Endothelial cell (in vitro differentiated cells): Measurements from ENCODE around the gene RPS6KA5. TPM values are rescaled to one million over a fixed set of nuclear protein-coding genes. Genes with fewer than 3 reads are reported as not detected.
"Not testable (repeated sequence)": the region's sequence is repeated elsewhere in the genome, so short reads cannot be mapped to it uniquely, and the experiment has no call there.

Experiments used
- DNase-seq: peaks from one replicate; pipeline ENCODE4 v3.0.0; 2021; ENCODE audit warnings: low spot score
- H3K27ac Mint-ChIP-seq: one replicate; pipeline ENCODE4 v1.8.0; 2021; ENCODE audit warnings: mixed read lengths, inconsistent platforms; ENCODE audit not compliant: unreplicated experiment
- H3K27me3 Mint-ChIP-seq: one replicate; pipeline ENCODE4 v1.8.0; 2021; ENCODE audit warnings: mild to moderate bottlenecking, moderate library complexity, mixed read lengths, inconsistent platforms; ENCODE audit not compliant: unreplicated experiment
- H3K36me3 Mint-ChIP-seq: one replicate; pipeline ENCODE4 v1.8.0; 2021; ENCODE audit warnings: mild to moderate bottlenecking, low read depth, mixed read lengths, inconsistent platforms; ENCODE audit not compliant: unreplicated experiment
- H3K4me1 Mint-ChIP-seq: one replicate; pipeline ENCODE4 v1.8.0; 2021; ENCODE audit warnings: mild to moderate bottlenecking, mixed read lengths, inconsistent platforms; ENCODE audit not compliant: unreplicated experiment
- H3K4me3 Mint-ChIP-seq: one replicate; pipeline ENCODE4 v1.8.0; 2021; ENCODE audit warnings: mild to moderate bottlenecking, mixed read lengths, inconsistent platforms; ENCODE audit not compliant: unreplicated experiment
- H3K9me3 Mint-ChIP-seq: one replicate; pipeline ENCODE4 v1.8.0; 2021; ENCODE audit warnings: mixed read lengths, inconsistent platforms; ENCODE audit not compliant: unreplicated experiment
- CTCF ChIP-seq: fragments of 200-600 bp; sonication (generic); IDR thresholded peaks from one replicate; pipeline ENCODE4 v1.5.0; 2021; ENCODE audit warnings: antibody characterized with exemption; ENCODE audit not compliant: unreplicated experiment
- total RNA-seq: library from RNA; stranded (reverse); fragmentation: NEBNext Ultra II Directional; extraction: Animal tissue kit (Norgen Biotek cat#: 25700); gene quantifications from one replicate; pipeline ENCODE4 v1.2.1, GENCODE V29; 2021; ENCODE audit not compliant: unreplicated experiment

Gene RPS6KA5
- total RNA-seq, 1 donor from 2014 or later: 13.8 TPM

DNA sequence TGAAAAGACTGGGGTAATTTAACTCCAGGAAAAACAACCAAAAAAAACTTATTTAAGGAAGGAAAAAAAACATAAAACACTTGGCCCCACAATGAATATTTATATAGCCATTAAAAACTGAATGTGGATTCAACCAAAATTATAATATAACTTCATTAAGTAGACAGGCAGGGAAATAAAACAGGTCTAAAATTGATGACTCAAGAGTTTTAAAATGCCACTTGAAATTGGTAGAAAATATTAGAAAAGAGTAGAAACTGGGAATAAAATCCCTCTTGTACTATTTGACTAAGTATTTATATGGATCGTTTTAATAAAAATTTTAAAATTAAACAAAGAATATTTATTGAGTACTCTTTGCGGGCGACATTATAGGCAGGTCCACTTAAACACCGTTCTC lies 28.8 kb downstream of the RPS6KA5 start:
- H3K36me3 Mint-ChIP-seq: no peaks in the 10 kb centered on the region
- H3K27me3 Mint-ChIP-seq: peaks cover 2% of the 10 kb centered on the region
- H3K27ac Mint-ChIP-seq: no peak overlapping the region
- H3K4me3 Mint-ChIP-seq: no peak overlapping the region
- TF ChIP-seq CTCF: no peak
- no peak for DNase-seq
- no peaks in the 10 kb centered on the region for H3K9me3 Mint-ChIP-seq
- H3K4me1 Mint-ChIP-seq: peaks cover 32% of the 10 kb centered on the region

- H3K4me1 Mint-ChIP-seq: peaks cover 23% of the 10 kb centered on the region
- H3K9me3 Mint-ChIP-seq: no peaks in the 10 kb centered on the region
- no peaks in the 10 kb centered on the region for H3K36me3 Mint-ChIP-seq
- DNase-seq: no peak
- peaks cover 3% of the 10 kb centered on the region for H3K27me3 Mint-ChIP-seq
- no peak for TF ChIP-seq CTCF
- no peak overlapping the region for H3K4me3 Mint-ChIP-seq
- H3K27ac Mint-ChIP-seq: peak overlapping the region; percentile 72
These were observed 30.8 kb downstream of the RPS6KA5 start for GRCh38 chr14:91029456-91030217.

DNA sequence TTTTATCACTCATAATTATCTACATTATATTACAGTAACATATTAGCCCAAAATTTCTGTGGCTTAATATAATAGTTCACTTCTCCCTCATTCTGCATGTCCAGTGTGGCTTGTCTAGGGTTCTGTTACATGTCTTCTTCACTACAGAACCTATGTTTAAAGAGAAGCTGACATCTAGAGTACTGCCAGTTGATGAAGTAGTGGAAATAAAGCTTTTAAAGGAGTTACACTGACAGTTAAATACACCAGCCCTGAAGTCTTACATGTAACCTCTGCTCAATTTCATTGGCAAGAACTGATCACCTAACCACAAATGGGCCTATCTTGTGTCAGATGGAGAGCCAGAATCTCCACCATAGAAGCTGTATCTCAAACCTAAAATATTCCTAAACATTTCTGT lies 32.9 kb downstream of the RPS6KA5 start:
- H3K4me1 Mint-ChIP-seq: peaks cover 23% of the 10 kb centered on the region
- H3K4me3 Mint-ChIP-seq: no peak overlapping the region
- H3K27ac Mint-ChIP-seq: no peak overlapping the region
- TF ChIP-seq CTCF: no peak
- peaks cover 3% of the 10 kb centered on the region for H3K27me3 Mint-ChIP-seq
- H3K9me3 Mint-ChIP-seq: no peaks in the 10 kb centered on the region
- H3K36me3 Mint-ChIP-seq: no peaks in the 10 kb centered on the region
- no peak for DNase-seq

DNA sequence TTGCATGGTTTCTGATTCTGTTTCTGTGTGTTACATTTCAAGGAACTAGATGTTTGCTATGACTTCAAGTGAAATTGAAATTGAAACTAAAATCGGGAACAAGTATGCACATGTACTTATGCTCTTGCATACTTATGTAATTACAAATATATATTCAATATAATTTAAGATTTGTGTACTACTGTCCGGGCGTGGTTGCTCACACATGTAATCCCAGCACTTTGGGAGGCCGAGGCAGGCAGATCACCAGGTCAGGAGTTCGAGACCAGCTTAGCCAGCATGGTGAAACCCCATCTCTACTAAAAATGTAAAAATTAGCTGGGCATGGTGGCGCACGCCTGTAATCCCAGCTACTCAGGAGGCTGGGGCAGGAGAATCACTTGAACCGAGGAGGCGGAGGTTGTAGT lies 37.8 kb downstream of the RPS6KA5 start:
- not testable (repeated sequence) for H3K27me3 Mint-ChIP-seq, H3K9me3 Mint-ChIP-seq, H3K36me3 Mint-ChIP-seq, H3K4me1 Mint-ChIP-seq, H3K4me3 Mint-ChIP-seq, DNase-seq, H3K27ac Mint-ChIP-seq

DNA sequence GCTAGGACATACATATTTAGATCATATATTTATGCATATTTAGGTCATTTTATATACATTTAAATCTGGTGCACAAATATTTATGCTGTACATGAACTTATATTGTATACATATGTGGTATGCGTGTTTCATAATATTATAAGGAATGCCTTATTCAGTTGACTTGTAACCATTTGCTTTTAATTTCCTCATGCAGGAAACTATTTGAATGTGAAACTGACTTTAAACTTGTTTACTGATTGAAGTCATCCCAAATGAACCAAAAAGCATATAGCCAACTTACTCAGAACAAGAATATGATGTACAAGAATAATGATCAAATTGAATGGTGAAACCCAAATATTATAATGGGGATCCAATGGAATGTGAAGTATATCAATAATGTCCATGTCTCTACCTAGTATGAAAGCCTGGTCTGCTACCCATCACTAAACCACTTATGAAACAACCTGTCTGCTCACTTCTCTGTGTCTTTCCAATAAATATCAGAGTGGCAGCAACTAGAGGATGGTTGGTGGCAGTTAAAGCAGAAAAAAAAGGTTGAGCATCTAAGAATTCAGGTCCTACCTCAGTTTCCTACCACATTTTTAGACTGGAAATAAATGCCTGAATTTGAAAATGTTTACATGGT lies 38.3 kb downstream of the RPS6KA5 start:
- Mint-ChIP-seq H3K36me3 (no peaks in the 10 kb centered on the region), H3K27me3 (peaks cover 1% of the 10 kb centered on the region), H3K4me1 (no peaks in the 10 kb centered on the region), H3K27ac (no peak overlapping the region), H3K9me3 (no peaks in the 10 kb centered on the region), H3K4me3 (no peak overlapping the region)
- no peak for TF ChIP-seq CTCF
- no peak for DNase-seq
